Neutrophil (primary cell): ENCODE results near the gene PRORP.

Source experiments
- H3K27ac ChIP-seq: fragments of 200-600 bp; sonication (generic); 2 replicates; pipeline ENCODE4 v1.5.1; 2016; ENCODE audit warnings: mild to moderate bottlenecking, moderate library complexity
- H3K27me3 ChIP-seq: fragments of 200-600 bp; sonication (generic); 2 replicates; pipeline ENCODE4 v1.6.0; 2016; ENCODE audit warnings: mild to moderate bottlenecking
- H3K36me3 ChIP-seq: fragments of 200-600 bp; sonication (generic); 2 replicates; pipeline ENCODE4 v1.5.1; 2017
- H3K4me1 ChIP-seq, 2 experiments: fragments of 200-600 bp in 1 of 2; sonication (generic) in 1 of 2; 1 replicate in 1 of 2; 2 replicates in 1 of 2; pipeline versions ENCODE4 v1.5.1 to v1.6.1; 2013 to 2016; ENCODE audit warnings: low read depth in 1 of 2, low read length in 1 of 2, mild to moderate bottlenecking in 1 of 2, moderate library complexity in 1 of 2; ENCODE audit not compliant: control insufficient read depth in 1 of 2, insufficient read depth in 1 of 2
- H3K4me3 ChIP-seq, 2 experiments: fragments of 200-600 bp in 1 of 2; sonication (generic) in 1 of 2; 1 replicate in 1 of 2; 2 replicates in 1 of 2; pipeline ENCODE4 v1.5.1; 2013 to 2016; ENCODE audit warnings: low read depth in 1 of 2, low read length in 1 of 2, mild to moderate bottlenecking in 1 of 2, moderate library complexity in 1 of 2
- H3K9me3 ChIP-seq: fragments of 200-600 bp; sonication (generic); 2 replicates; pipeline ENCODE4 v1.5.1; 2016
- CTCF ChIP-seq: fragments of 200-600 bp; sonication (generic); IDR thresholded peaks from 2 replicates; pipeline ENCODE4 v1.5.1; 2016; ENCODE audit warnings: antibody characterized with exemption

PRORP gene

GRCh38 chr14:35121887-35122695 is at the start of gene PRORP, which contains the start of gene PPP2R3C:
Gene PRORP (plus strand): TSS chr14:35122552. CDS start chr14:35123246, 694 bp downstream.
Gene PPP2R3C (minus strand): TSS chr14:35121990. CDS start chr14:35121959, 31 bp downstream.
- Histone ChIP-seq H3K9me3 (no peaks in the 10 kb centered on the region), H3K4me1 (peaks cover 62 to 63% of the 10 kb centered on the region in 2 experiments), H3K27me3 (no peaks in the 10 kb centered on the region), H3K36me3 (peaks cover 14% of the 10 kb centered on the region), H3K27ac (peak within 1 kb of the TSS; percentile 91), H3K4me3 (peak within 1 kb of the TSS; percentile 71 to 97)
- no peak for TF ChIP-seq CTCF

GRCh38 chr14:35073486-35073885 is 48.9 kb upstream of the PRORP start:
- Histone ChIP-seq H3K36me3 (peaks cover 42% of the 10 kb centered on the region), H3K4me1 (peaks cover 20 to 26% of the 10 kb centered on the region in 2 experiments), H3K9me3 (no peaks in the 10 kb centered on the region), H3K4me3 (no peak overlapping the region), H3K27me3 (no peaks in the 10 kb centered on the region), H3K27ac (no peak overlapping the region)
- no peak for TF ChIP-seq CTCF

- Histone ChIP-seq H3K9me3 (no peaks in the 10 kb centered on the region), H3K36me3 (peaks cover 58% of the 10 kb centered on the region), H3K4me1 (peaks cover 35 to 46% of the 10 kb centered on the region in 2 experiments), H3K27me3 (no peaks in the 10 kb centered on the region), H3K4me3 (no peak overlapping the region), H3K27ac (no peak overlapping the region)
- no peak for TF ChIP-seq CTCF
Observed at GRCh38 chr14:35078082-35078481, 44.3 kb upstream of the PRORP start.

- H3K9me3 ChIP-seq, result no peaks in the 10 kb centered on the region
- TF ChIP-seq CTCF, result no peak
- H3K27me3 ChIP-seq, result no peaks in the 10 kb centered on the region
- peak overlapping the region; percentile 43 for H3K27ac ChIP-seq
- peaks cover 34 to 46% of the 10 kb centered on the region in 2 experiments for H3K4me1 ChIP-seq
- peaks cover 63% of the 10 kb centered on the region for H3K36me3 ChIP-seq
- H3K4me3 ChIP-seq, result no peak overlapping the region
Observed at GRCh38 chr14:35079742-35080141, 42.6 kb upstream of the PRORP start.

GRCh38 chr14:35083530-35084150 is 38.7 kb upstream of the PRORP start:
- no peak overlapping the region for H3K4me3 ChIP-seq
- no peak for TF ChIP-seq CTCF

More at GRCh38 chr14:35083530-35084150, 38.7 kb upstream of the PRORP start:
- Histone ChIP-seq H3K27ac (no peak overlapping the region), H3K36me3 (peaks cover 96% of the 10 kb centered on the region), H3K27me3 (no peaks in the 10 kb centered on the region), H3K4me1 (peaks cover 15 to 19% of the 10 kb centered on the region in 2 experiments), H3K9me3 (no peaks in the 10 kb centered on the region)
